ENCODE data around the gene SPDYA.

Gene SPDYA

GRCh38 chr2:28880193-28880592, 69.6 kb downstream of the SPDYA start:
- H3K4me2 ChIP-seq (ENCODE audit: low read length), result no peak overlapping the region
- H3K4me1 ChIP-seq (ENCODE audit: control insufficient read depth, insufficient read depth, low read length), result no peaks in the 10 kb centered on the region
- H3K4me3 ChIP-seq (ENCODE audit: low read length), result no peak overlapping the region
- no peak overlapping the region for H3K9ac ChIP-seq (ENCODE audit: low read depth, low read length)
- no peaks in the 10 kb centered on the region for H3K36me3 ChIP-seq (ENCODE audit: insufficient read depth, low read length)
- peaks cover 23% of the 10 kb centered on the region for H3K27me3 ChIP-seq (ENCODE audit: control insufficient read depth, insufficient read depth, low read length)
- H3K9me3 ChIP-seq (replicated peaks; ENCODE audit: low read length), result no peaks in the 10 kb centered on the region

DNA sequence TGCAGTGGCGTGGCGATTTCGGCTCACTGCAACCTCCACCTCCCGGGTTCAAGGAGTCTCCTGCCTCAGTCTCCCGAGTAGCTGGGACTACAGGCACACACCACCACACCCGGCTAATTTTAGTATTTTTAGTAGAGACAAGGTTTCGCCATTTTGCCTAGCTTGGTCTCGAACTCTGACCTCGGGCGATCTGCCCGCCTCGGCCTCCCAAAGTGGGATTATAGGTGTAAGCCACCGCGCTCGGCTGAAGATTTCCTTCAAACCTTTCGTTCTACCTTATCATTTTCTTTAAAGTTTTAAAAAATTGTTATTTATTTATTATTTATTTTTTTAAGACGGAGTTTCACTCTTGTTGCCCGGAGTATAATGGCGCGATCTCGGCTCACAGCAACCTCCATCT, 82.9 kb downstream of the SPDYA start:
- Histone ChIP-seq H3K9me3 (replicated peaks; ENCODE audit: low read length) (no peaks in the 10 kb centered on the region), H3K9ac (ENCODE audit: low read depth, low read length) (no peak overlapping the region), H3K4me1 (ENCODE audit: control insufficient read depth, insufficient read depth, low read length) (peaks cover 25% of the 10 kb centered on the region), H3K36me3 (ENCODE audit: insufficient read depth, low read length) (no peaks in the 10 kb centered on the region), H3K4me3 (ENCODE audit: low read length) (no peak overlapping the region), H3K27me3 (ENCODE audit: control insufficient read depth, insufficient read depth, low read length) (no peaks in the 10 kb centered on the region), H3K4me2 (ENCODE audit: low read length) (no peak overlapping the region)

DNA sequence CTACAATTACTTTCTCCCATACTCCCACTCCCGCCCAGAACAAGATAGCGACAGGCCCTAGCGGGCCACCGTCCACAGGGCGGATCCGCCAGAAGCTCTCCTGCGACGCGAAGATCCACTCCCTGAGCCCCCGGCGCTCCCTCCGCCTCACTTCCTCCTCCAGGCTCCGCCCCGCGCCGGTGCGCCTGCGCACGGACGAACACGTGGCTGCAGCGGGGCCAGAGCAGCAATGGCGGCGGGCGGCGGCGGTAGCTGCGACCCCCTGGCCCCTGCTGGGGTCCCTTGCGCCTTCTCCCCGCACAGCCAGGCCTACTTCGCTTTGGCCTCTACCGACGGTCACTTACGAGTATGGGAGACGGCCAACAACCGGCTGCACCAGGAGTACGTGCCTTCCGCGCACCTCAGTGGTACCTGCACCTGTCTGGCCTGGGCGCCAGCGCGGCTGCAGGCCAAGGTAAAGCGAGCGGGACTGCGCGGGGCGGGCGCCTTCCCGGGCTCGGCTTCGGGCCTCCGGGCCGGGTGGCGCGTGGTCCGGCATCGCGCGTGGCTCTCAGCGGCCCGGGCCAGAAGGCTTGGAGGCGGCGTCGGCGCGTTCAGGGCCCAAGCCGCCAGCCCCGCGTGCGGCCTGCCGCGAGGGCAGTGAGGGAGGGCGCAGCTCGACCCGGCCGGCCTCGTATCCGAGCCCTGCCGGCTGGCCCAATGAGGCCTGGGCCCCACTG, 84.0 kb downstream of the SPDYA start, which contains the start of gene WDR43:
Gene WDR43, plus strand, starts transcription at position 198 of the 719 bp plus-strand sequence. Its CDS starts 32 bp downstream, at position 230.
- H3K4me3 ChIP-seq (ENCODE audit: low read length), result peak within 1 kb of the TSS; percentile 89
- H3K4me1 ChIP-seq (ENCODE audit: control insufficient read depth, insufficient read depth, low read length), result peaks cover 36% of the 10 kb centered on the region
- H3K9me3 ChIP-seq (replicated peaks; ENCODE audit: low read length), result no peaks in the 10 kb centered on the region
- peak within 1 kb of the TSS; percentile 92 for H3K4me2 ChIP-seq (ENCODE audit: low read length)
- H3K36me3 ChIP-seq (ENCODE audit: insufficient read depth, low read length), result no peaks in the 10 kb centered on the region
- H3K9ac ChIP-seq (ENCODE audit: low read depth, low read length), result peak within 1 kb of the TSS; percentile 94
- H3K27me3 ChIP-seq (ENCODE audit: control insufficient read depth, insufficient read depth, low read length), result no peaks in the 10 kb centered on the region

DNA sequence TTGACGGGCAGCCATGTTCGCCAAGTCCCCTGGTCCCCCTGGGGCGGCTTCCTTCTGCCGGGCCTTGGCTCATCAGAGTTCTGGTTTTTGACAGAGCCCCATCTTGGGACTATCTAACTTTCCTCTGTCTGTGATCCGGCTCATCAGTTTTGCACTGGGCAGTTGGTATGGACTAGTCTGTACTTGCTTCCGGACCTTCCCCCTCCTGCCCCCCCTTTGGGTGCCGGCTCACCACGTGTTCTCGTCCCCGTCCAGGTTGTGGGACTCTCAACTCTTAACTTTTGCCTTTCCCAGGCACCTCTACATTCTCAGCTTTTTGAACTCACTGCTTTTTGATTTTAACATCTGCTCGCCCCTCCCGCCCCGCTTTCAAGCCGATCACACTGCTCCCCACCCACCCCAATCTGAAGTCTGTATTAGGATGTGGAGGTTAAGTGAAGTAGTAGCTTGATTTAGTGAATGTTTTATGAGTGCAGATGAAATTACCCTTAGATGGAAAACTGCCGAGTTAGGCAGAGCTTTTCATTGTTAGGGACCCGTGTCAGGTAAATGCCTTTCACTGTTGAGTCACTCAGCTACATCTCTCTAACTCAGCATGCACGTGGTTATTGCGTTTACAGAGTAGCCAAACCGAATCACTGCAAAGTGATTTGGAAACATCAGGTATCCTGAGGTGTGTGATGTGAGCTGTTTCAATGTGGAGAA, 84.7 kb downstream of the SPDYA start:
- H3K36me3 ChIP-seq (ENCODE audit: insufficient read depth, low read length), result no peaks in the 10 kb centered on the region
- peak overlapping the region; percentile 94 for H3K9ac ChIP-seq (ENCODE audit: low read depth, low read length)

DNA sequence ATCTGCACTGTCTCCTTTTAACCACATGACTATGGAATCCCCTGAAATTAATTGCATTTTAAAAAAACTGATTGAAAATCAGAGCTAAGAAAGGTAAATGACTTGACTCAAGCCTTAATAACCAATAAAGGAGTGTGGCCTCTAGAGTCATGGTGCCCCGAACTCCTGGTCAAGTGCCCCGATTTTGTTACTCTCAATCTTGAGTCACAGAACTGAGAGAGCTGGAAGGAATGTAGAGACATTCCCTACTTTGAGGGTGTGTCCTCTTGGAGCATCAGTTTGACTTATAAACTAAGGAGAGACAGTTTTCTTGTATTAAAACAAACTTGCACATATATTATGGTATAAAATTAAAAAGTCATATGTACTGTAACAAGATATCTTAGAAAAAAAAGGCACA, 86.3 kb downstream of the SPDYA start:
- Histone ChIP-seq H3K9me3 (replicated peaks; ENCODE audit: low read length) (no peaks in the 10 kb centered on the region), H3K9ac (ENCODE audit: low read depth, low read length) (no peak overlapping the region), H3K4me3 (ENCODE audit: low read length) (peak overlapping the region; percentile 89), H3K4me2 (ENCODE audit: low read length) (peak overlapping the region; percentile 92), H3K27me3 (ENCODE audit: control insufficient read depth, insufficient read depth, low read length) (no peaks in the 10 kb centered on the region), H3K36me3 (ENCODE audit: insufficient read depth, low read length) (no peaks in the 10 kb centered on the region), H3K4me1 (ENCODE audit: control insufficient read depth, insufficient read depth, low read length) (peaks cover 45% of the 10 kb centered on the region)

More for the DNA sequence above, 84.7 kb downstream of the SPDYA start:
- H3K4me1 ChIP-seq (ENCODE audit: control insufficient read depth, insufficient read depth, low read length), result peaks cover 36% of the 10 kb centered on the region
- H3K27me3 ChIP-seq (ENCODE audit: control insufficient read depth, insufficient read depth, low read length), result no peaks in the 10 kb centered on the region
- peak overlapping the region; percentile 89 for H3K4me3 ChIP-seq (ENCODE audit: low read length)
- H3K9me3 ChIP-seq (replicated peaks; ENCODE audit: low read length), result no peaks in the 10 kb centered on the region
- H3K4me2 ChIP-seq (ENCODE audit: low read length), result peak overlapping the region; percentile 92

- H3K9ac ChIP-seq (ENCODE audit: low read depth, low read length), result no peak overlapping the region
Observed at GRCh38 chr2:28898048-28898447, 87.4 kb downstream of the SPDYA start.

More at GRCh38 chr2:28898048-28898447, 87.4 kb downstream of the SPDYA start:
- H3K36me3 ChIP-seq (ENCODE audit: insufficient read depth, low read length), result peaks cover 10% of the 10 kb centered on the region
- no peaks in the 10 kb centered on the region for H3K9me3 ChIP-seq (replicated peaks; ENCODE audit: low read length)
- peaks cover 45% of the 10 kb centered on the region for H3K4me1 ChIP-seq (ENCODE audit: control insufficient read depth, insufficient read depth, low read length)
- H3K4me2 ChIP-seq (ENCODE audit: low read length), result peak overlapping the region; percentile 92
- H3K4me3 ChIP-seq (ENCODE audit: low read length), result no peak overlapping the region
- no peaks in the 10 kb centered on the region for H3K27me3 ChIP-seq (ENCODE audit: control insufficient read depth, insufficient read depth, low read length)

All from skeletal muscle satellite cell (primary cell).